HepG2 (cell line): ENCODE measurements around the gene SMARCE1. TPM values are rescaled to one million over a fixed set of nuclear protein-coding genes. Genes with fewer than 3 reads are reported as not detected.

Experiments used
- ATAC-seq: fragments of 200-7000 bp; cut with Tn5 transposase; 3 replicates; pipeline ENCODE4 v1.9.1; 2020; ENCODE audit warnings: mild to moderate bottlenecking, moderate library complexity
- BruUV-seq: library from RNA; stranded (reverse); fragments of 400-500 nt; replicated peaks from 2 replicates; lab custom pipeline; 2021; lab: Mats Ljungman, UMichigan
- CTCF ChIA-PET: fragments of 300-600 bp; formaldehyde crosslinking; extraction: SDS; loops from one replicate; lab custom pipeline; 2021; ENCODE audit warnings: low total read pairs, inconsistent platforms, low intra/inter-chr PET ratio; lab: Yijun Ruan, JAX
- POLR2A ChIA-PET: fragments of 350-600 bp; sonication (Branson Sonifier 250); formaldehyde crosslinking; loops from one replicate; lab custom pipeline; 2020; ENCODE audit warnings: antibody characterized with exemption, inconsistent platforms; lab: Yijun Ruan, JAX
- DNase-seq: peaks from one replicate; pipeline ENCODE4 v3.0.0-alpha.2; 2015; ENCODE audit warnings: low spot score
- FAIRE-seq: peaks from 3 replicates; lab custom pipeline; 2011; peaks lifted over from hg19 to GRCh38; lab: Jason Lieb, UNC
- H2AFZ ChIP-seq: one replicate; pipeline ENCODE4 v1.6.1; 2011; ENCODE audit warnings: low read length, inconsistent platforms
- H3K27ac ChIP-seq: fragments of 300-600 bp; 3 replicates; pipeline ENCODE4 v1.8.0; 2011; ENCODE audit warnings: mixed run types, mild to moderate bottlenecking, mixed read lengths, low read length, inconsistent platforms; ENCODE audit not compliant: insufficient read depth; ENCODE audit errors: extremely low read length
- H3K27me3 ChIP-seq, 2 experiments: fragments of 200-600 bp in 1 of 2; 2 replicates in 1 of 2; 3 replicates in 1 of 2; pipeline versions ENCODE4 v1.6.0 to v1.8.0; 2011; ENCODE audit warnings: low read length in 2 of 2, mild to moderate bottlenecking in 2 of 2, moderate library complexity in 2 of 2, inconsistent platforms in 1 of 2; ENCODE audit not compliant: insufficient read depth in 2 of 2, control insufficient read depth in 1 of 2
- H3K36me3 ChIP-seq, 2 experiments: fragments of 200-600 bp in 1 of 2; replicated peaks in 1 of 2; 2 replicates in 1 of 2; 3 replicates in 1 of 2; pipeline versions ENCODE4 v1.5.1 to v1.8.0; 2011; ENCODE audit warnings: low read length in 2 of 2, inconsistent platforms in 1 of 2; ENCODE audit not compliant: insufficient read depth in 2 of 2, control insufficient read depth in 1 of 2
- H3K4me1 ChIP-seq: 2 replicates; pipeline ENCODE4 v1.5.1; 2012; ENCODE audit warnings: low read length, inconsistent platforms; ENCODE audit not compliant: insufficient read depth
- H3K4me2 ChIP-seq: 2 replicates; pipeline ENCODE4 v1.6.0; 2011; ENCODE audit warnings: low read depth, low read length, inconsistent platforms
- H3K4me3 ChIP-seq, 3 experiments: fragments of 200-600 bp in 1 of 3; sonication (generic), shearing (Covaris generic) in 1 of 3; replicated peaks in 1 of 3; 2 replicates each; pipeline ENCODE4 v1.5.1; 2011 to 2016; ENCODE audit warnings: low read length in 3 of 3, inconsistent platforms in 2 of 3, low read depth in 2 of 3, mild to moderate bottlenecking in 2 of 3, control low read depth in 1 of 3, mixed read lengths in 1 of 3; ENCODE audit not compliant: insufficient read depth in 1 of 3
- H3K79me2 ChIP-seq: one replicate; pipeline ENCODE4 v1.6.1; 2011; ENCODE audit warnings: low read length, inconsistent platforms; ENCODE audit not compliant: insufficient read depth
- H3K9ac ChIP-seq: 2 replicates; pipeline ENCODE4 v1.6.0; 2011; ENCODE audit warnings: mild to moderate bottlenecking, low read depth, low read length, inconsistent platforms; ENCODE audit not compliant: insufficient read depth
- H3K9me3 ChIP-seq: 2 replicates; pipeline ENCODE4 v1.5.1; 2012; ENCODE audit warnings: mild to moderate bottlenecking, low read length
- H4K20me1 ChIP-seq: 2 replicates; pipeline ENCODE4 v1.6.0; 2011; ENCODE audit warnings: inconsistent platforms, mild to moderate bottlenecking, low read length, moderate library complexity; ENCODE audit not compliant: insufficient read depth
- ARNT ChIP-seq: fragments of 450-650 bp; IDR thresholded peaks from 2 replicates; pipeline ENCODE4 v1.6.1; 2017
- BCL6 ChIP-seq: IDR thresholded peaks from 2 replicates; pipeline ENCODE4 v1.6.1; 2016; ENCODE audit warnings: missing genetic modification reagents, missing compliant biosample characterization
- GABPA ChIP-seq, 2 experiments: IDR thresholded peaks; 2 replicates each; pipeline ENCODE4 v1.6.1; 2011 to 2016; ENCODE audit warnings: low read depth in 2 of 2, low read length in 1 of 2, missing biosample characterization in 1 of 2, missing genetic modification characterization in 1 of 2
- GLMP ChIP-seq: sonication (generic); formaldehyde crosslinking; IDR thresholded peaks from 2 replicates; pipeline ENCODE4 v1.9.0; 2021; ENCODE audit warnings: missing genetic modification reagents, mild to moderate bottlenecking, borderline replicate concordance
- KMT2B ChIP-seq: IDR thresholded peaks from 2 replicates; pipeline ENCODE4 v1.6.1; 2016; ENCODE audit warnings: missing genetic modification reagents, missing compliant biosample characterization
- RXRB ChIP-seq: IDR thresholded peaks from 2 replicates; pipeline ENCODE4 v1.6.1; 2016; ENCODE audit warnings: borderline replicate concordance, missing genetic modification reagents, missing compliant biosample characterization
- SCMH1 ChIP-seq: sonication (generic); formaldehyde crosslinking; IDR thresholded peaks from 2 replicates; pipeline ENCODE4 v1.9.0; 2021; ENCODE audit warnings: missing genetic modification reagents, mild to moderate bottlenecking, borderline replicate concordance
- SMYD3 ChIP-seq: sonication (generic); formaldehyde crosslinking; IDR thresholded peaks from 2 replicates; pipeline ENCODE4 v1.8.1; 2023; ENCODE audit warnings: mild to moderate bottlenecking, missing genetic modification reagents
- SP1 ChIP-seq, 2 experiments: fragments of 450-650 bp in 1 of 2; sonication (generic) in 1 of 2; formaldehyde crosslinking in 1 of 2; IDR thresholded peaks; 2 replicates each; pipeline versions ENCODE4 v1.4.0 to v1.6.1; 2016 to 2020; ENCODE audit warnings: missing genetic modification reagents in 1 of 2
- SPEN ChIP-seq: sonication (generic); formaldehyde crosslinking; IDR thresholded peaks from 2 replicates; pipeline ENCODE4 v1.5.1; 2020; ENCODE audit warnings: low read depth, mild to moderate bottlenecking, missing genetic modification reagents
- TCF7L2 ChIP-seq: IDR thresholded peaks from 2 replicates; pipeline ENCODE4 v1.6.1; 2011; ENCODE audit warnings: mild to moderate bottlenecking, low read depth, low read length, moderate library complexity
- ZC3H13 ChIP-seq: sonication (generic); formaldehyde crosslinking; IDR thresholded peaks from 2 replicates; pipeline ENCODE4 v1.8.1; 2023; ENCODE audit warnings: mild to moderate bottlenecking, missing genetic modification reagents, moderate library complexity
- ZNF230 ChIP-seq: sonication (generic); formaldehyde crosslinking; IDR thresholded peaks from 2 replicates; pipeline ENCODE4 v1.4.0; 2020; ENCODE audit warnings: mild to moderate bottlenecking, missing genetic modification reagents
- ZNF503 ChIP-seq: sonication (generic); formaldehyde crosslinking; IDR thresholded peaks from 2 replicates; pipeline ENCODE4 v1.4.0; 2020; ENCODE audit warnings: missing genetic modification reagents
- ZNF629 ChIP-seq: sonication (generic); formaldehyde crosslinking; conservative IDR thresholded peaks from 2 replicates; pipeline ENCODE4 v1.5.0; 2020; ENCODE audit warnings: missing genetic modification reagents
- ZNF746 ChIP-seq: sonication (generic); formaldehyde crosslinking; IDR thresholded peaks from 2 replicates; pipeline ENCODE4 v1.8.0; 2022; ENCODE audit warnings: mild to moderate bottlenecking, missing genetic modification reagents
- ZNF75D ChIP-seq: sonication (generic); formaldehyde crosslinking; IDR thresholded peaks from 2 replicates; pipeline ENCODE4 v1.8.1; 2023; ENCODE audit warnings: missing genetic modification reagents, mild to moderate bottlenecking, borderline replicate concordance
- WGBS: methylation state at CpG from one replicate; pipeline ENCODE4 v1.1.6; 2017; ENCODE audit warnings: low lambda C conversion rate; 5-methylcytosine and 5-hydroxymethylcytosine counted together
- in situ Hi-C: cut with HindIII; loops from 2 replicates; pipeline ENCODE4 v1.10.0; 2017; ENCODE audit warnings: low pct_unique_long_range_greater_than_20kb; ENCODE audit not compliant: extremely low pct_ligation_motif_present
- intact Hi-C: fragments of 100-400 bp; cut with micrococcal nuclease; formaldehyde crosslinking; loops from one replicate; pipeline ENCODE4 v1.10.0; 2022; ENCODE audit not compliant: unreplicated experiment
- polyA plus RNA-seq, 8 experiments: library from polyadenylated mRNA; depleted of rRNA in 3 of 8; stranded (reverse) in 7 of 8; unstranded in 1 of 8; fragments of >200 nt; fragmentation: Illumina TruSeq in 4 of 8; extraction: Trizol in 4 of 8; gene quantifications; 2 replicates each; pipeline versions ENCODE4 v1.2.1 to v1.2.3, GENCODE V29; 2011 to 2016; ENCODE audit warnings: low read depth in 4 of 8, missing spikeins in 1 of 8, mixed read lengths in 1 of 8; ENCODE audit not compliant: insufficient read depth in 1 of 8
- total RNA-seq, 5 experiments: library from RNA; depleted of rRNA; stranded (reverse); fragments of >200 nt; fragmentation: Illumina TruSeq; extraction: Trizol; gene quantifications; 2 replicates each; pipeline ENCODE4 v1.2.3, GENCODE V29; 2016; ENCODE audit warnings: low read depth in 1 of 5
- TF ChIP-seq, protein P1 (sequence below): sonication (generic); formaldehyde crosslinking; IDR thresholded peaks from 2 replicates; pipeline ENCODE4 v1.9.0; 2021; ENCODE audit warnings: missing genetic modification reagents, mild to moderate bottlenecking, borderline replicate concordance

SMARCE1 gene
- total and polyA plus RNA-seq, 2 of the 13 experiments (the other 11 are each of a cell fraction or from before 2014, with no cell fraction given), result 43.5 to 127 TPM

DNA sequence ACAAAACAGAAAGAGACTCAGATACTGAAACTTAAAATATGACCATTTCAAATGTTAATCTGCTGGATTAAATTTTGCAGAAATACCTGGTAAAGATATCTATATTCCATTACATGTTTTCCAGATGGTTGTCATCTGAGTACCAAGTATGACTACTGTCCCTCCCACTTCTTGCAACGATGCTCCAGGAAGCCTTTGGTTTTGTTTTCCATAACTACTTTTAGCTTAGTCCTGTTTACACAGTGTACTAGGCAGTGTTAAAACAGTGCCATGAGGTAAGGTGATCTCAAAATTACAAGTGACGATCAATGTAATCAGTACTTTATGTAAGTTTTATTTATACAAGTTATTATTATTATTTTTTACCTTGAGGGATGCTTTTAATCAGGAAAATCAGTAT is 17.8 kb downstream of the SMARCE1 start (continued):
- TF ChIP-seq ARNT (no peak), ZNF746 (CRISPR knock-in tag) (no peak)

GRCh38 chr17:40625311-40625710 is 22.3 kb downstream of the SMARCE1 start:
- no peaks in the 10 kb centered on the region for H4K20me1 ChIP-seq
- H3K27ac ChIP-seq, result no peak overlapping the region
- TF ChIP-seq ZNF503 (CRISPR knock-in tag) (no peak), TCF7L2 (no peak), ZNF629 (CRISPR knock-in tag) (no peak), SPEN (no peak), BCL6 (CRISPR knock-in tag) (no peak), SP1 (IDR thresholded peaks at IDR 0.05) (no peak), SP1 (CRISPR knock-in tag; IDR thresholded peaks at IDR 0.05) (no peak), ZC3H13 (no peak), ZNF75D (CRISPR knock-in tag) (no peak), SCMH1 (CRISPR knock-in tag) (no peak), GLMP (no peak), ZNF230 (CRISPR knock-in tag) (no peak), GABPA (IDR thresholded peaks at IDR 0.05; ENCODE audit: low read depth, low read length) (no peak), GABPA (CRISPR knock-in tag; IDR thresholded peaks at IDR 0.05; ENCODE audit: low read depth) (no peak), KMT2B (CRISPR knock-in tag) (no peak), SMYD3 (CRISPR knock-in tag) (no peak), RXRB (no peak)
- TF ChIP-seq, protein P1, sequence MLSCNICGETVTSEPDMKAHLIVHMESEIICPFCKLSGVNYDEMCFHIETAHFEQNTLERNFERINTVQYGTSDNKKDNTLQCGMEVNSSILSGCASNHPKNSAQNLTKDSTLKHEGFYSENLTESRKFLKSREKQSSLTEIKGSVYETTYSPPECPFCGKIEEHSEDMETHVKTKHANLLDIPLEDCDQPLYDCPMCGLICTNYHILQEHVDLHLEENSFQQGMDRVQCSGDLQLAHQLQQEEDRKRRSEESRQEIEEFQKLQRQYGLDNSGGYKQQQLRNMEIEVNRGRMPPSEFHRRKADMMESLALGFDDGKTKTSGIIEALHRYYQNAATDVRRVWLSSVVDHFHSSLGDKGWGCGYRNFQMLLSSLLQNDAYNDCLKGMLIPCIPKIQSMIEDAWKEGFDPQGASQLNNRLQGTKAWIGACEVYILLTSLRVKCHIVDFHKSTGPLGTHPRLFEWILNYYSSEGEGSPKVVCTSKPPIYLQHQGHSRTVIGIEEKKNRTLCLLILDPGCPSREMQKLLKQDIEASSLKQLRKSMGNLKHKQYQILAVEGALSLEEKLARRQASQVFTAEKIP, result no peak
- TF ChIP-seq, all 625 proteins: peak for 0
- Histone ChIP-seq H3K4me3 (no peak overlapping the region), H3K36me3 (peaks cover 1 to 27% of the 10 kb centered on the region in 2 experiments; a peak in 3 of 5 replicates), H3K4me1 (peaks cover under 1% of the 10 kb centered on the region; the same call in 1 of the 2 replicates), H3K9ac (no peak overlapping the region), H3K79me2 (no peaks in the 10 kb centered on the region), H3K9me3 (no peaks in the 10 kb centered on the region), H2AFZ (no peak overlapping the region), H3K27me3 (peaks cover 0 to 17% of the 10 kb centered on the region in 2 experiments; a peak in 3 of 5 replicates), H3K4me2 (no peak overlapping the region)
- ChIA-PET POLR2A (interaction anchor here (1.5 kb wide), 1 partner anchor 1063 kb away, joined by 5 read pairs; no protein-coding TSS in a partner anchor), CTCF (no interaction called here)
- no peak for DNase-seq
- no TSS peak for BruUV-seq
- 74% methylated on average over 5 of the region's 5 CpGs for WGBS
- no peak for ATAC-seq
- FAIRE-seq, result no peak
- intact Hi-C loops (no loop called here), in situ Hi-C loops (no loop called here)
